HepG2 (cell line): ENCODE results near the gene CDK18. TPM values are rescaled to one million over a fixed set of nuclear protein-coding genes. Genes with fewer than 3 reads are reported as not detected.

Experiments used
- ISX ChIP-seq: sonication (generic); formaldehyde crosslinking; conservative IDR thresholded peaks from 2 replicates; pipeline ENCODE4 v1.5.0; 2020; ENCODE audit warnings: missing genetic modification reagents
- KLF13 ChIP-seq: sonication (generic); formaldehyde crosslinking; IDR thresholded peaks from 2 replicates; pipeline ENCODE4 v1.4.0; 2020; ENCODE audit warnings: mild to moderate bottlenecking, missing genetic modification reagents
- NPAS2 ChIP-seq: sonication (generic); formaldehyde crosslinking; IDR thresholded peaks from 2 replicates; pipeline ENCODE4 v1.8.0; 2022; ENCODE audit warnings: mild to moderate bottlenecking, missing genetic modification reagents, borderline replicate concordance
- SAFB2 ChIP-seq: sonication (generic); formaldehyde crosslinking; IDR thresholded peaks from 2 replicates; pipeline ENCODE4 v1.5.1; 2020; ENCODE audit warnings: missing genetic modification reagents, low read depth, mild to moderate bottlenecking, borderline replicate concordance
- ZEB1 ChIP-seq: IDR thresholded peaks from 2 replicates; pipeline ENCODE4 v1.6.1; 2012; ENCODE audit warnings: mild to moderate bottlenecking, low read depth, inconsistent platforms; ENCODE audit not compliant: insufficient replicate concordance
- ZNF33A ChIP-seq: sonication (generic); formaldehyde crosslinking; IDR thresholded peaks from 2 replicates; pipeline ENCODE4 v1.5.1; 2020; ENCODE audit warnings: missing genetic modification reagents, mild to moderate bottlenecking, moderate library complexity, borderline replicate concordance
- ZNF441 ChIP-seq: sonication (generic); formaldehyde crosslinking; IDR thresholded peaks from 2 replicates; pipeline ENCODE4 v1.7.0; 2021; ENCODE audit warnings: missing genetic modification reagents, borderline replicate concordance
- ZNF747 ChIP-seq: sonication (generic); formaldehyde crosslinking; IDR thresholded peaks from 2 replicates; pipeline ENCODE4 v1.8.1; 2023; ENCODE audit warnings: missing genetic modification reagents, mild to moderate bottlenecking, borderline replicate concordance
- ZNF749 ChIP-seq: sonication (generic); formaldehyde crosslinking; IDR thresholded peaks from 2 replicates; pipeline ENCODE4 v1.8.0; 2022; ENCODE audit warnings: mild to moderate bottlenecking, missing genetic modification reagents, moderate library complexity, borderline replicate concordance
- polyA plus RNA-seq, 8 experiments: library from polyadenylated mRNA; depleted of rRNA in 3 of 8; stranded (reverse) in 7 of 8; unstranded in 1 of 8; fragments of >200 nt; fragmentation: Illumina TruSeq in 4 of 8; extraction: Trizol in 4 of 8; gene quantifications; 2 replicates each; pipeline versions ENCODE4 v1.2.1 to v1.2.3, GENCODE V29; 2011 to 2016; ENCODE audit warnings: low read depth in 4 of 8, missing spikeins in 1 of 8, mixed read lengths in 1 of 8; ENCODE audit not compliant: insufficient read depth in 1 of 8
- total RNA-seq, 5 experiments: library from RNA; depleted of rRNA; stranded (reverse); fragments of >200 nt; fragmentation: Illumina TruSeq; extraction: Trizol; gene quantifications; 2 replicates each; pipeline ENCODE4 v1.2.3, GENCODE V29; 2016; ENCODE audit warnings: low read depth in 1 of 5
- TF ChIP-seq, protein P1 (sequence below): sonication (generic); formaldehyde crosslinking; IDR thresholded peaks from 2 replicates; pipeline ENCODE4 v1.5.0; 2020; ENCODE audit warnings: missing genetic modification reagents
- TF ChIP-seq, protein P2 (sequence below): sonication (generic); formaldehyde crosslinking; IDR thresholded peaks from 2 replicates; pipeline ENCODE4 v1.4.0; 2020; ENCODE audit warnings: low read depth, missing genetic modification reagents
- TF ChIP-seq, protein P3 (sequence below): sonication (generic); formaldehyde crosslinking; IDR thresholded peaks from 2 replicates; pipeline ENCODE4 v1.4.0; 2020; ENCODE audit warnings: mild to moderate bottlenecking, missing genetic modification reagents
- TF ChIP-seq, protein P4 (sequence below): IDR thresholded peaks from 2 replicates; pipeline ENCODE4 v1.6.1; 2016; ENCODE audit warnings: control low read depth

Gene CDK18
- total and polyA plus RNA-seq, 2 of the 13 experiments (the other 11 are each of a cell fraction or from before 2014, with no cell fraction given): 6.4 to 38.8 TPM

DNA sequence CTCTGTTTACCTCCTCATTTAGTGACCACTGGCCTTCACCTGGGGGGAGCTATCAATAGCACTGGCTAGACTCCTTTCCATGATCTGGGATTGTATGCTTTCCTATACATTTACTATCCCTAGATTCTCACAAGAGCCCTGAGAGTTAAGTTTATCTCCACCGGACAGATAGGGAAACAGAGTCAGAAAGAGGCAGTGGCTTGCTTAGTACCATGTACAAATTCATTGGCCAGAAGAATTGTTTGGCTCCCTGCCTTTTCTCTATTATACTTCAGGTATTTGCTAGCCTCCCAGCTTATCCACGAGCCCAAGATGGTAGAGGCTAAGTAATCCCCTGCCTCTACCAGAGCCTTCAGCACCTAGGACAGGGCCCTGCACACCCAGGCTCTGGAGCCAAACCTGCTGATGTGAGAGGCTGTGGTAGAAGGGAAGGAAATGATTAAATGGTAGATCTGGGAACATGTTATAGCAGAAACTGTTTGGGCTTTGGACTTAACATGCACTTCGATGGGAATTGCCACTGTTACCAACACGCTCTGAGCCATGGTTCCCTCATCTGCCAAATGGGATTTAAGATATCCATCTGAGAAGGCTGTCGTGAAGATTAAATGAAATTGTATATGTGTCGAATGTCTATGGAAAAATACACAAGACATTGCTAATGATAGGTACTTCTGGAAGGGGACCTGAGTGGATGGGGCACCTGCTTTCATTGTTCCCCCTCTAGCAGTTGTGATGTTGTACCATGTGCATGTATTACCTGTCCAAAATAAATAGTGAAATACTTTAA, 45.5 kb upstream of the CDK18 start (continued):
- TF ChIP-seq, protein P1, sequence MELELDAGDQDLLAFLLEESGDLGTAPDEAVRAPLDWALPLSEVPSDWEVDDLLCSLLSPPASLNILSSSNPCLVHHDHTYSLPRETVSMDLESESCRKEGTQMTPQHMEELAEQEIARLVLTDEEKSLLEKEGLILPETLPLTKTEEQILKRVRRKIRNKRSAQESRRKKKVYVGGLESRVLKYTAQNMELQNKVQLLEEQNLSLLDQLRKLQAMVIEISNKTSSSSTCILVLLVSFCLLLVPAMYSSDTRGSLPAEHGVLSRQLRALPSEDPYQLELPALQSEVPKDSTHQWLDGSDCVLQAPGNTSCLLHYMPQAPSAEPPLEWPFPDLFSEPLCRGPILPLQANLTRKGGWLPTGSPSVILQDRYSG: no peak
- TF ChIP-seq, protein P2, sequence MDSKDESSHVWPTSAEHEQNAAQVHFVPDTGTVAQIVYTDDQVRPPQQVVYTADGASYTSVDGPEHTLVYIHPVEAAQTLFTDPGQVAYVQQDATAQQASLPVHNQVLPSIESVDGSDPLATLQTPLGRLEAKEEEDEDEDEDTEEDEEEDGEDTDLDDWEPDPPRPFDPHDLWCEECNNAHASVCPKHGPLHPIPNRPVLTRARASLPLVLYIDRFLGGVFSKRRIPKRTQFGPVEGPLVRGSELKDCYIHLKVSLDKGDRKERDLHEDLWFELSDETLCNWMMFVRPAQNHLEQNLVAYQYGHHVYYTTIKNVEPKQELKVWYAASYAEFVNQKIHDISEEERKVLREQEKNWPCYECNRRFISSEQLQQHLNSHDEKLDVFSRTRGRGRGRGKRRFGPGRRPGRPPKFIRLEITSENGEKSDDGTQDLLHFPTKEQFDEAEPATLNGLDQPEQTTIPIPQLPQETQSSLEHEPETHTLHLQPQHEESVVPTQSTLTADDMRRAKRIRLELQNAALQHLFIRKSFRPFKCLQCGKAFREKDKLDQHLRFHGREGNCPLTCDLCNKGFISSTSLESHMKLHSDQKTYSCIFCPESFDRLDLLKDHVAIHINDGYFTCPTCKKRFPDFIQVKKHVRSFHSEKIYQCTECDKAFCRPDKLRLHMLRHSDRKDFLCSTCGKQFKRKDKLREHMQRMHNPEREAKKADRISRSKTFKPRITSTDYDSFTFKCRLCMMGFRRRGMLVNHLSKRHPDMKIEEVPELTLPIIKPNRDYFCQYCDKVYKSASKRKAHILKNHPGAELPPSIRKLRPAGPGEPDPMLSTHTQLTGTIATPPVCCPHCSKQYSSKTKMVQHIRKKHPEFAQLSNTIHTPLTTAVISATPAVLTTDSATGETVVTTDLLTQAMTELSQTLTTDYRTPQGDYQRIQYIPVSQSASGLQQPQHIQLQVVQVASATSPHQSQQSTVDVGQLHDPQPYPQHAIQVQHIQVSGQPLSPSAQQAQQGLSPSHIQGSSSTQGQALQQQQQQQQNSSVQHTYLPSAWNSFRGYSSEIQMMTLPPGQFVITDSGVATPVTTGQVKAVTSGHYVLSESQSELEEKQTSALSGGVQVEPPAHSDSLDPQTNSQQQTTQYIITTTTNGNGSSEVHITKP (CRISPR knock-in tag): no peak
- no peak for TF ChIP-seq KLF13 (CRISPR knock-in tag)
- TF ChIP-seq, protein P3, sequence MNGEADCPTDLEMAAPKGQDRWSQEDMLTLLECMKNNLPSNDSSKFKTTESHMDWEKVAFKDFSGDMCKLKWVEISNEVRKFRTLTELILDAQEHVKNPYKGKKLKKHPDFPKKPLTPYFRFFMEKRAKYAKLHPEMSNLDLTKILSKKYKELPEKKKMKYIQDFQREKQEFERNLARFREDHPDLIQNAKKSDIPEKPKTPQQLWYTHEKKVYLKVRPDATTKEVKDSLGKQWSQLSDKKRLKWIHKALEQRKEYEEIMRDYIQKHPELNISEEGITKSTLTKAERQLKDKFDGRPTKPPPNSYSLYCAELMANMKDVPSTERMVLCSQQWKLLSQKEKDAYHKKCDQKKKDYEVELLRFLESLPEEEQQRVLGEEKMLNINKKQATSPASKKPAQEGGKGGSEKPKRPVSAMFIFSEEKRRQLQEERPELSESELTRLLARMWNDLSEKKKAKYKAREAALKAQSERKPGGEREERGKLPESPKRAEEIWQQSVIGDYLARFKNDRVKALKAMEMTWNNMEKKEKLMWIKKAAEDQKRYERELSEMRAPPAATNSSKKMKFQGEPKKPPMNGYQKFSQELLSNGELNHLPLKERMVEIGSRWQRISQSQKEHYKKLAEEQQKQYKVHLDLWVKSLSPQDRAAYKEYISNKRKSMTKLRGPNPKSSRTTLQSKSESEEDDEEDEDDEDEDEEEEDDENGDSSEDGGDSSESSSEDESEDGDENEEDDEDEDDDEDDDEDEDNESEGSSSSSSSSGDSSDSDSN: no peak
- no peak for TF ChIP-seq ZEB1
- TF ChIP-seq NPAS2 (CRISPR knock-in tag): no peak
- no peak for TF ChIP-seq ZNF747 (CRISPR knock-in tag)
- TF ChIP-seq ISX (CRISPR knock-in tag): no peak
- TF ChIP-seq ZNF33A (CRISPR knock-in tag): no peak
- peak; percentile 61; the same call in 1 of the 2 replicates for TF ChIP-seq ZNF441 (CRISPR knock-in tag)
- TF ChIP-seq, protein P4, sequence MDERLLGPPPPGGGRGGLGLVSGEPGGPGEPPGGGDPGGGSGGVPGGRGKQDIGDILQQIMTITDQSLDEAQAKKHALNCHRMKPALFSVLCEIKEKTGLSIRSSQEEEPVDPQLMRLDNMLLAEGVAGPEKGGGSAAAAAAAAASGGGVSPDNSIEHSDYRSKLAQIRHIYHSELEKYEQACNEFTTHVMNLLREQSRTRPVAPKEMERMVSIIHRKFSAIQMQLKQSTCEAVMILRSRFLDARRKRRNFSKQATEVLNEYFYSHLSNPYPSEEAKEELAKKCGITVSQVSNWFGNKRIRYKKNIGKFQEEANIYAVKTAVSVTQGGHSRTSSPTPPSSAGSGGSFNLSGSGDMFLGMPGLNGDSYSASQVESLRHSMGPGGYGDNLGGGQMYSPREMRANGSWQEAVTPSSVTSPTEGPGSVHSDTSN (CRISPR knock-in tag): no peak
- no peak for TF ChIP-seq SAFB2 (CRISPR knock-in tag)
- TF ChIP-seq ZNF749 (CRISPR knock-in tag): no peak
- TF ChIP-seq, all 625 proteins: peak for 64
